A673 (cell line): ENCODE results near the gene ORM2.

Experiments used
- EZH2 ChIP-seq: fragments of 200-600 bp; sonication (generic); IDR thresholded peaks from 2 replicates; pipeline ENCODE4 v1.6.1; 2017; ENCODE audit warnings: borderline replicate concordance, low read depth, mild to moderate bottlenecking, mixed read lengths, antibody characterized with exemption, low read length; ENCODE audit not compliant: poor library complexity, severe bottlenecking
- TF ChIP-seq, protein P1 (sequence below): fragments of 300-800, 200-600 bp; sonication (generic); conservative IDR thresholded peaks from 2 replicates; pipeline ENCODE4 v1.5.1; 2017; ENCODE audit warnings: low read depth, mild to moderate bottlenecking, antibody characterized with exemption, low read length, moderate library complexity, mixed read lengths

DNA sequence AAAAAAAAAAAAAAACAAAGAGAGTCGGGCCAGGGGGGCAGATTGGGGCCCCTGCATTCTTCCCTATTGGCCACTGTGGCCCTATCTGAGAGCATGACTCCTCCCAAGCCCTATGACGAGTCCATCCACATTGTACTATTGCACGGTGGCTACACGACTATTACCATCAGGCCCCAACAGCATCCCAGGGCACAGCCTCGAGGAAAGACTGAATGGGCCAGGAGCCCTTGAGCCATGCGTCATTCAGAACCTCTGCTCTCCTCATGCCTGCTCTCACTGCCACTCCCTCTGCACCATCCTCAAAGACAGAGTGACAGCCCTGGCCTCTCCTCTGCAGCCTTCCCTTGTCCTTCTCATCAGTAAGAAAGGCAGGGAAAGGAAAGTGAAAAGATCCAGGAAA lies 26.9 kb upstream of the ORM2 start:
- TF ChIP-seq, protein P1, sequence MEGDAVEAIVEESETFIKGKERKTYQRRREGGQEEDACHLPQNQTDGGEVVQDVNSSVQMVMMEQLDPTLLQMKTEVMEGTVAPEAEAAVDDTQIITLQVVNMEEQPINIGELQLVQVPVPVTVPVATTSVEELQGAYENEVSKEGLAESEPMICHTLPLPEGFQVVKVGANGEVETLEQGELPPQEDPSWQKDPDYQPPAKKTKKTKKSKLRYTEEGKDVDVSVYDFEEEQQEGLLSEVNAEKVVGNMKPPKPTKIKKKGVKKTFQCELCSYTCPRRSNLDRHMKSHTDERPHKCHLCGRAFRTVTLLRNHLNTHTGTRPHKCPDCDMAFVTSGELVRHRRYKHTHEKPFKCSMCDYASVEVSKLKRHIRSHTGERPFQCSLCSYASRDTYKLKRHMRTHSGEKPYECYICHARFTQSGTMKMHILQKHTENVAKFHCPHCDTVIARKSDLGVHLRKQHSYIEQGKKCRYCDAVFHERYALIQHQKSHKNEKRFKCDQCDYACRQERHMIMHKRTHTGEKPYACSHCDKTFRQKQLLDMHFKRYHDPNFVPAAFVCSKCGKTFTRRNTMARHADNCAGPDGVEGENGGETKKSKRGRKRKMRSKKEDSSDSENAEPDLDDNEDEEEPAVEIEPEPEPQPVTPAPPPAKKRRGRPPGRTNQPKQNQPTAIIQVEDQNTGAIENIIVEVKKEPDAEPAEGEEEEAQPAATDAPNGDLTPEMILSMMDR: no peak
- TF ChIP-seq EZH2: no peak
